ENCODE data around the gene GYG1.
A peak's percentile ranks its signal among the peaks of the same experiment; 100 is the strongest.
"Not testable (repeated sequence)": the region's sequence is repeated elsewhere in the genome, so short reads cannot be mapped to it uniquely, and the experiment has no call there.

Gene GYG1

GRCh38 chr3:148975248-148975647, 16.1 kb upstream of the GYG1 start:
- DNase-seq: no peak

GRCh38 chr3:148975696-148976095, 15.6 kb upstream of the GYG1 start:
- intact Hi-C loops (cut with DNase I): no loop called here
- no peak for DNase-seq

More at GRCh38 chr3:148975248-148975647, 16.1 kb upstream of the GYG1 start:
- intact Hi-C loops (cut with DNase I): no loop called here

- intact Hi-C loops (cut with DNase I): no loop called here
- no peak for DNase-seq
These were observed 10.1 kb upstream of the GYG1 start for GRCh38 chr3:148981273-148981672.

GRCh38 chr3:148987551-148987950, 3.8 kb upstream of the GYG1 start:
- intact Hi-C loops (cut with DNase I); DNase-seq: not testable (repeated sequence)

- intact Hi-C loops (cut with DNase I): no loop called here
- no peak for DNase-seq
These were observed 1.1 kb upstream of the GYG1 start for GRCh38 chr3:148990236-148990635.

- DNase-seq: peak in 36 of 42 donors; percentile 12 to 71 (median 44)
- intact Hi-C loops (cut with DNase I): no loop called here
These were observed 791 bp downstream of the GYG1 start for GRCh38 chr3:148992027-148992634.

- DNase-seq: peak in 1 of 42 donors; percentile 7
- intact Hi-C loops (cut with DNase I): no loop called here
These were observed 1.4 kb downstream of the GYG1 start for GRCh38 chr3:148992635-148993255.

GRCh38 chr3:148997623-148998022, 6.3 kb downstream of the GYG1 start:
- DNase-seq: no peak
- intact Hi-C loops (cut with DNase I): no loop called here

- intact Hi-C loops (cut with DNase I): no loop called here
- no peak for DNase-seq
These were observed 7.0 kb downstream of the GYG1 start for GRCh38 chr3:148998297-148998696.

GRCh38 chr3:148998715-148999423, 7.5 kb downstream of the GYG1 start:
- intact Hi-C loops (cut with DNase I): no loop called here

GRCh38 chr3:148999806-149000205, 8.5 kb downstream of the GYG1 start:
- DNase-seq: no peak
- intact Hi-C loops (cut with DNase I): no loop called here

More at GRCh38 chr3:148998715-148999423, 7.5 kb downstream of the GYG1 start:
- no peak for DNase-seq

- no peak for DNase-seq
- intact Hi-C loops (cut with DNase I): no loop called here
These were observed 8.9 kb downstream of the GYG1 start for GRCh38 chr3:149000206-149000745.

GRCh38 chr3:149001727-149002126, 10.4 kb downstream of the GYG1 start:
- DNase-seq: no peak
- intact Hi-C loops (cut with DNase I): no loop called here

- DNase-seq: no peak
- intact Hi-C loops (cut with DNase I): no loop called here
These were observed 12.4 kb downstream of the GYG1 start for GRCh38 chr3:149003653-149004305.

GRCh38 chr3:149004622-149005021, 13.3 kb downstream of the GYG1 start:
- intact Hi-C loops (cut with DNase I): no loop called here
- DNase-seq: peak in 16 of 42 donors; percentile 19 to 66 (median 45)

- DNase-seq: no peak
- intact Hi-C loops (cut with DNase I): no loop called here
These were observed 14.1 kb downstream of the GYG1 start for GRCh38 chr3:149005416-149005815.

- intact Hi-C loops (cut with DNase I): no loop called here
- DNase-seq: no peak
These were observed 16.4 kb downstream of the GYG1 start for GRCh38 chr3:149007567-149008257.

GRCh38 chr3:149009732-149010131, 18.4 kb downstream of the GYG1 start:
- intact Hi-C loops (cut with DNase I): no loop called here
- DNase-seq: no peak

GRCh38 chr3:149010504-149010951, 19.2 kb downstream of the GYG1 start:
- intact Hi-C loops (cut with DNase I): no loop called here
- DNase-seq: no peak

Data from head of caudate nucleus (tissue), 42 donors.